ENCODE results near the gene MTERF2.

- TF ChIP-seq CHD4 (IDR thresholded peaks at IDR 0.05) (no peak), GABPA (IDR thresholded peaks at IDR 0.05; ENCODE audit: low read depth) (no peak), CHD1 (IDR thresholded peaks at IDR 0.05; ENCODE audit: low read depth, low read length) (no peak), RFX5 (IDR thresholded peaks at IDR 0.05; ENCODE audit: low read depth, low read length) (no peak), CTCF (IDR thresholded peaks at IDR 0.05 in 2 of 3, conservative IDR thresholded peaks at IDR 0.05 in 1 of 3; ENCODE audit: control insufficient read depth in 2 of 3, extremely low read depth in 1 of 3, insufficient read depth in 1 of 3, low read depth in 3 of 3, low read length in 3 of 3) (no peak), SMC3 (IDR thresholded peaks at IDR 0.05; ENCODE audit: borderline replicate concordance, low read length) (no peak)
- TF ChIP-seq, protein P1, sequence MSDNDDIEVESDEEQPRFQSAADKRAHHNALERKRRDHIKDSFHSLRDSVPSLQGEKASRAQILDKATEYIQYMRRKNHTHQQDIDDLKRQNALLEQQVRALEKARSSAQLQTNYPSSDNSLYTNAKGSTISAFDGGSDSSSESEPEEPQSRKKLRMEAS (IDR thresholded peaks at IDR 0.05; ENCODE audit: low read depth, low read length) = no peak
- TF ChIP-seq, protein P2, sequence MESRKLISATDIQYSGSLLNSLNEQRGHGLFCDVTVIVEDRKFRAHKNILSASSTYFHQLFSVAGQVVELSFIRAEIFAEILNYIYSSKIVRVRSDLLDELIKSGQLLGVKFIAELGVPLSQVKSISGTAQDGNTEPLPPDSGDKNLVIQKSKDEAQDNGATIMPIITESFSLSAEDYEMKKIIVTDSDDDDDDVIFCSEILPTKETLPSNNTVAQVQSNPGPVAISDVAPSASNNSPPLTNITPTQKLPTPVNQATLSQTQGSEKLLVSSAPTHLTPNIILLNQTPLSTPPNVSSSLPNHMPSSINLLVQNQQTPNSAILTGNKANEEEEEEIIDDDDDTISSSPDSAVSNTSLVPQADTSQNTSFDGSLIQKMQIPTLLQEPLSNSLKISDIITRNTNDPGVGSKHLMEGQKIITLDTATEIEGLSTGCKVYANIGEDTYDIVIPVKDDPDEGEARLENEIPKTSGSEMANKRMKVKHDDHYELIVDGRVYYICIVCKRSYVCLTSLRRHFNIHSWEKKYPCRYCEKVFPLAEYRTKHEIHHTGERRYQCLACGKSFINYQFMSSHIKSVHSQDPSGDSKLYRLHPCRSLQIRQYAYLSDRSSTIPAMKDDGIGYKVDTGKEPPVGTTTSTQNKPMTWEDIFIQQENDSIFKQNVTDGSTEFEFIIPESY (IDR thresholded peaks at IDR 0.05) = no peak
Measured at GRCh38 chr12:106960443-106960842, 26.5 kb downstream of the MTERF2 start.

All from GM12878 (cell line).